ENCODE data around the gene SEMA4D.

Gene SEMA4D

GRCh38 chr9:89541798-89542197 is 43.9 kb upstream of the SEMA4D start:
- TF ChIP-seq, protein P1, sequence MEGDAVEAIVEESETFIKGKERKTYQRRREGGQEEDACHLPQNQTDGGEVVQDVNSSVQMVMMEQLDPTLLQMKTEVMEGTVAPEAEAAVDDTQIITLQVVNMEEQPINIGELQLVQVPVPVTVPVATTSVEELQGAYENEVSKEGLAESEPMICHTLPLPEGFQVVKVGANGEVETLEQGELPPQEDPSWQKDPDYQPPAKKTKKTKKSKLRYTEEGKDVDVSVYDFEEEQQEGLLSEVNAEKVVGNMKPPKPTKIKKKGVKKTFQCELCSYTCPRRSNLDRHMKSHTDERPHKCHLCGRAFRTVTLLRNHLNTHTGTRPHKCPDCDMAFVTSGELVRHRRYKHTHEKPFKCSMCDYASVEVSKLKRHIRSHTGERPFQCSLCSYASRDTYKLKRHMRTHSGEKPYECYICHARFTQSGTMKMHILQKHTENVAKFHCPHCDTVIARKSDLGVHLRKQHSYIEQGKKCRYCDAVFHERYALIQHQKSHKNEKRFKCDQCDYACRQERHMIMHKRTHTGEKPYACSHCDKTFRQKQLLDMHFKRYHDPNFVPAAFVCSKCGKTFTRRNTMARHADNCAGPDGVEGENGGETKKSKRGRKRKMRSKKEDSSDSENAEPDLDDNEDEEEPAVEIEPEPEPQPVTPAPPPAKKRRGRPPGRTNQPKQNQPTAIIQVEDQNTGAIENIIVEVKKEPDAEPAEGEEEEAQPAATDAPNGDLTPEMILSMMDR (conservative IDR thresholded peaks at IDR 0.05; ENCODE audit: low read depth, low read length): no peak
- no peak overlapping the region for H3K4me3 ChIP-seq (ENCODE audit: low read depth, low read length)
- no peak for DNase-seq (ENCODE audit: low read depth)

DNA sequence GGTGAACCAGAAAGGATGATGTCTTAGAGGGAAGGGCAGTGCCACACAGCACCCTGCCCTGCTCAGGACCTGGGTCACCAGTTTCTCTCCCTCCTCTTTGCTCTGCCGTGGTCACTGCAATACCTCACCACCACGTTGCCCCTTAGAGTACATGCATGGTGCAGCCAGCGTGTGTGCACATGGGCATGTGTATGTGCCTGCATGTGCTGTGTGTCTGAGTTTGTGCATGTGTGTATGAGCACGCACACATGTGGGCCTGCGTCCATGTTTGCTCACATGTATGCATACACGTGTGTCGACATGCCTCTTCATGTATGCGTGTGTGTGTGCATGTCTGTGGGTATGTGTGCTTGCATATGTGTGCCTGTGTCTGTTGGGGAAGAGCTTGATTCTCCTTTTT is 41.5 kb upstream of the SEMA4D start:
- H3K4me3 ChIP-seq (ENCODE audit: low read depth, low read length): no peak overlapping the region
- TF ChIP-seq, protein P1 (conservative IDR thresholded peaks at IDR 0.05; ENCODE audit: low read depth, low read length): no peak

GRCh38 chr9:89538871-89539270 is 41.0 kb upstream of the SEMA4D start:
- DNase-seq (ENCODE audit: low read depth): no peak
- TF ChIP-seq, protein P1 (conservative IDR thresholded peaks at IDR 0.05; ENCODE audit: low read depth, low read length): no peak
- H3K4me3 ChIP-seq (ENCODE audit: low read depth, low read length): no peak overlapping the region

More for the DNA sequence above, 41.5 kb upstream of the SEMA4D start:
- no peak for DNase-seq (ENCODE audit: low read depth)

DNA sequence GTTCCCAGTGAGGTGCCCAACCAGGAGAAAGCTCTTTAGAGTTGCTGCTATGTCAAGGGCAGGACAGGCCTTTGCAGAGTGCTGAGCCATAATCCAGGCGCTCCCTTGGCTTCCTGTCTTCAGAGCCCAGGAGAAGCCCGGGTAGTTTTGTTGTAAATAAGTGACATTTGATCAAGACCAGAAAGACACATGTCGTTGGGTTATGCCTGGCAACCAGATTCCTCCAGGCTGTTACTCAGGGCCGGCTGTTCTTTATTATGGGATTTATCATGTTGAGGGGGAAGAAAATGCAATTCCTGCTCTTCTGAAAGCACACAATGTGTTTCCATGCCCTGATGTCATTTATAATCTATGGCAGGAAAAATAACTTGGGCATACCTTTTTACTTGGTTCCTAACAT is 39.3 kb upstream of the SEMA4D start:
- no peak for DNase-seq (ENCODE audit: low read depth)
- H3K4me3 ChIP-seq (ENCODE audit: low read depth, low read length): no peak overlapping the region
- TF ChIP-seq, protein P1 (conservative IDR thresholded peaks at IDR 0.05; ENCODE audit: low read depth, low read length): no peak

GRCh38 chr9:89536600-89536999 is 38.7 kb upstream of the SEMA4D start:
- H3K4me3 ChIP-seq (ENCODE audit: low read depth, low read length): no peak overlapping the region
- no peak for DNase-seq (ENCODE audit: low read depth)
- TF ChIP-seq, protein P1 (conservative IDR thresholded peaks at IDR 0.05; ENCODE audit: low read depth, low read length): no peak

GRCh38 chr9:89536145-89536574 is 38.2 kb upstream of the SEMA4D start:
- H3K4me3 ChIP-seq (ENCODE audit: low read depth, low read length): no peak overlapping the region
- no peak for DNase-seq (ENCODE audit: low read depth)
- TF ChIP-seq, protein P1 (conservative IDR thresholded peaks at IDR 0.05; ENCODE audit: low read depth, low read length): no peak

GRCh38 chr9:89535461-89535860 is 37.5 kb upstream of the SEMA4D start:
- no peak overlapping the region for H3K4me3 ChIP-seq (ENCODE audit: low read depth, low read length)
- no peak for DNase-seq (ENCODE audit: low read depth)
- TF ChIP-seq, protein P1 (conservative IDR thresholded peaks at IDR 0.05; ENCODE audit: low read depth, low read length): no peak

Data from choroid plexus epithelial cell (primary cell).